NCI-H146 (cell line): ENCODE data around the gene ALDH3B2.
"Not testable (repeated sequence)": the region's sequence is repeated elsewhere in the genome, so short reads cannot be mapped to it uniquely, and the experiment has no call there.

Experiments
- DNase-seq: peaks from one replicate; lab custom pipeline; 2025; lab: John Stamatoyannopoulos, UW

Gene ALDH3B2

DNA sequence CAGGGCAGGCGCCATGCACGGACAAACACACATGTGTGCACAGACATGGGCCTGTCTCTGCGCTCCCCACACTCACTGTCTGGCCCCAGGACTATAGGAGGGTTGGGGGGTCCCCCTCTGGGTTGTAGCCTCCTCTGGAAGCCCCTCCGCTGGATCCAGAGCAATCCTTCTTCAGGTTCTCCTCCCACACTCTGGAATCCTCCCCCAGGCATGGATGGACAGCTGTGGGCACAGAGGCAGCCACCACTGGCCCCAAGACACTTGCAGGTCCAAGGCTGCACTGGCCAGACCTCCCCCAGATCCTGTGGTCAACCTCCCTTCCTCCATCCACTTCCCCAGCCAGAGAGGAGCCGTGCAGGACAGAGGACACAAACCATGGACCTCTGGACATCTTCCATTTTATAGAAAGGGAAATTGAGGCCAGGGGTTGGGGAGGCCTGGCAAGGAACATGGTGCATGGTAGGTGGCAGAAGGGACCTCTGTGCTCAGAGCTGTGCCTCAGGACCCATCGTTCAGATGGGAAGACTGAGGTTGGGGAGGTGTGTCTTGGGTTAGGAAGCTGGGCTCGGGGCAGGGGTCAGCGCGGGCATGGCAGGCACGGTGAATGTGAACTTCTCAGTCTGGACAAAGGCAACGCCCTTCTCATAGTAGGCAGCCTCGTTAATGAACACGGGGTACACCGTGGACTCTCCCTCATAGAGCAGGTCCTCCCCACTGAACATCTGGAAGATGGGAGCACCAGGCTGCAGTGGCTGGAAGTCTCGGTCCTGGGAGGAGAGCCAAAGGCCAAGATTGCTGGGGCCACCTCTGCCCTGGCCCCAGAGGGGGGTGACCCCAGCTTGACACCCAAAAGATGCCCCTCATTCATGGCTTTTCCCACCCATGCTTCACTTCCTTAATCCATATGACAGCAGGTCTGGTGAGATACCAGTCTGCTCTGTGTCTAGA, 32.0 kb downstream of the ALDH3B2 start:
- DNase-seq = no peak

DNA sequence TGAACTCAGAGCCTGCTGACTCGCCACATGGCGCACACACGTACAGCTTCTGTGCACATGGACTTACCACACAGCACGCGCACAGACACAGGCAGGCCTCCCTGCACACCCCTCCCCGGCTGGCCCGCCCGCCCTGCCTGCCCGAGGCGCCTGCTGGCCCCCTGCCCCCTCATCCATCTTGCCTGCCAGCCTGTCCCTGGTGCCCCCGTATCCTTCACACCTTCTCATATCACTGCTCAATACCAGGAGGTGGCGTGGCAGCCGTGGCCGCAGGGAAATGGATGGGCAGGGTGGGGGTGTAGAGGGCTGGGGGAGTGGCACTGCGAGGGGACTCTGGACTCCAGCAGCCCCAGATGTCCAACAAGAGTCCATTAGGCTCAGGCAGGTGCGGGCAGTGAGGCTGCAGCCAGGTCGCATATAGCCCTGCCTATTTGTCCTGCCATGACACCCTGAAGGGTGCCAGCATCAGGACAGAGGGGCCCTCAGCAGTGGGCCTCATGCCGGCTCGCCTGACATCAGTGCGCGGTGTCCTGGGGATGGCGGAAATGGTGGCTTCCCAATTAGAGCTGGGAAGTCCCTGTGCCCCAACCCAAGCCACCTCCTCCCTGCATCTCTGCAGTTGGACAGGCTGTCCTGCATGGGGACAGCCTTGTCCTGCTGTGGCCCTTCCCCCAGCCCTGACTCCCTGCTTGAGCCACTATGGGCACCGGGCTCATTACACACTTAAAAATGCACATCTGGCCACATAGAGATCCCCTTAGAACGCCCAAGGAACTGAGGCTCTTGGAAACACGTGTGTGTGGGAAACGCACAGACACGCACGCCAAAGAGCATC, 32.9 kb downstream of the ALDH3B2 start:
- DNase-seq = no peak

DNA sequence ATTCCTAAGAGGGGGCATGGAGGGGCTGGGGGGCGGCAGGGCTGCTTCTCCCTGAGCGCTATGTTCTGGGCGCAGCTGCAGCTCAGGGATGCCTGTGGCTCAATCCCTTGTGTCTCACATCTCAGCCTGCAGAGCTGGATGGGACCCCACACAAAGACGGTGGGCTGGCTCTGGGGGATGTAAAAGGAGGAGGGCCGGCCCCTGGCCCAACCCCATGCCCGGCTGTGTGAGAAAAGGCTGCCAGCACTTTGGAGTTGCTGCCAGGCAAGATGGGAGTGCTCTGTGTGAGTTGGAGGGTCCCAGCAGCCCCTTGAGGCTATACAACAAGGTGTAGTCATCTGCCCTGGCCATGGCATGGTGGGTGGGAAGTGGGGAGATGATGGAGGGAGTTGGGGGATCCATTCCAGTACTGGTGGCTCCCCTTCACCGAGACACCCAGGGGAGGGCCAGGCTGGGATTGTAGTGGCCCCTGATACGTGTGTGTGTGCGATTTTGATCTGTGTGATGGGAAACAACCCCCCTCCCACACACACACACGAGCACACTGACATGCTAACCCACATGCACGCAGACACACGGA, 33.6 kb downstream of the ALDH3B2 start:
- DNase-seq = no peak

DNA sequence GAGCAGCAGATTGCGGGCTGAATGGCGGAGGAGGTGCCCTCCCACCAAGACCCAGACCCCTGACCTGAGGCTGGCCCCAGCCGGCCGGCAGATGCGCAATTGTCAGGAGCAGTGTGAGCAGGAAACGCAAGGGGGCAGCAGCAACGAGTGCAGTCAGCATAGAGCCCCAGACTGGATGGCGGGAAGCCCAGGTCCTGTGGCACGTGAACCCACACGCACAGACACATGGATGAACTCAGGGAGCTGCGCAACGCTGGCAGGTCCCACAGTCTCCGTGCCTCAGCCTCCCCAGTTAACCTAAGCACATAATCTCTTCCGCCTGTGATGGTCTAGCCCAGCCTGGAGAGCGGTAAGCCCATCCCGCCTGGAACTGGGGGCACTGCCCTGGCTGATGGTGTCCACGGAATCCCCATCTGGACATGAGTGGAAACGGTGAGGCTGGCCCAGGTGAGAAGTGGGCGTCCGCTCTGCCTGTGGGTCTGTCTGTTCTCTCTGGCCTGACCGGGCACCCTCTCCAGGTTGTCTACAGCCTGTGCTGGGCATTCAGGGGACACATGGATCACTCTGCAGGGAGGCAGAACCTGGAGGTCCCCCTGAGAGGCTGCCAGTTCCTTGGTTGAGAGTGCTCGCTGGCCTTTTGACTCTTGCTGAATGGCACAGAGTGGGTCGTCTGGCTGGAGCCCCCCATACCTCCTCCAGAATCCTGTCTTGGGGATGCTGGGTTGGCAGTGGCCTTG, 34.2 kb downstream of the ALDH3B2 start:
- DNase-seq = peak; percentile 56

DNA sequence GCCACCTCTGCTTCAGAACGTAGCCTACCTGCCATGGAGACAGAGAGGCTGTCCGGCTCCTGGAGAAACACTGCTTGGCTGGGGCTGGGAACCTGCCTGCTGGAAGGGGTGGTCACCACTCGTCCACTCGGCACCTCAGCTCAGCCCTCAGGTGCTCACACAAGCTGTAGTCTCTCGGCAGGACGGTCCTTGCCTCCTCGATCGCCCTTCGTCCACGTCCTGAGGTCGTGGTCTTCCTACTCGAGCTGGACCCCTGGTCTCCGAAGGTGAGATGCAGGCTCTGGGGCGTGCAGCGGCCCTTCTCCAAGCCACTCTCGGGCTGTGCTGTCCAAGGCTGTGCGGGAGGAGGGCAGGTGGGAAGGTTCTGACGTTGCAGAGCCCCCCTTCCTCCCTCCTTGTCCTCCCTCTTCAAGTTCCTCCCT, 35.0 kb downstream of the ALDH3B2 start, which contains the start of gene TBX10:
TSS of gene TBX10 (minus strand) at position 326 of the 422 bp plus-strand sequence. CDS start at position 35, 291 bp downstream.
- no peak for DNase-seq

DNA sequence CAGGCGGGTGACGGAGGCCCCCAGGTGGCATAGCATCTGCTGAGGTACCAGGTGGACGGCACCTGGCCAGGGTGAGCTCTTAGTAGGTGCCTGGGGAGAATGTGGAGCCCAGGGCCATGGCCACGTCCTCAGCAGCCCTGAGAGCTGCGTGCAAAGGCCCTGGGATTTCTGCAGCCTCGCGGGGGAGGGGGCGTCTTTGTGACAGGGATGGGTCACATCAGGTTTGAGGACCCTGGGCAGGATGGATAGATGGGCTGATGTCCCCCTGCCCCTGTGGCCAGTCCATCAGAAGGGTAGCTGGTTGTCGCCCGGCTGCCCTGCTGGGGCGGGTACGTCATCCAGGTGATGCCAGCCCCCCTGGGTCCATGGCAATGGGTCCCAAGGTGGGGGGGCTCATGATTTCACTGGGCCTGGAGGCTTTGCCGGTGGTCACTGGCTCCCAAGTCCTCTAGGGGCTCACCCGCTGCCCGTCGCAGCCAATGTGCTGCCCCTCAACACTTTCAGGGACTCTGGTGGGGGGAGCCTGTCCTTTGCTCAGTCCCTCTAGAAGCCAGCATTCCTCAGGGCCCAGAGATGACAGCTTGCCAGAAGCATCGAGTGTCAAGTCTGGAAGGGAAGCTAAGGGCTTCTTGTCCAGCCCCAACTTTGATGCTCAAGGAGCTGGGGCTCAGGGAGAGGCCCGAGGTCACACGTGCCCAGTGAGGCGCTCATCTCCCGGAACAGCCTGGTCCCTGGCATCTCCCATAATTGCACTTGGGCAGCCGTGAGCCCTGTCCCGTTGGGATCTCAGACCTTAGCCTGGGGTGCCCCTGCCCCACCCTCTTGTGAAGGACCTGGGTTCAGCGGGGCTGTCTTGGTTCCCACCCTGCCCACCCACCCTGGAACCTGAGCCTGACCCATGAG, 35.6 kb downstream of the ALDH3B2 start:
- DNase-seq = no peak

DNA sequence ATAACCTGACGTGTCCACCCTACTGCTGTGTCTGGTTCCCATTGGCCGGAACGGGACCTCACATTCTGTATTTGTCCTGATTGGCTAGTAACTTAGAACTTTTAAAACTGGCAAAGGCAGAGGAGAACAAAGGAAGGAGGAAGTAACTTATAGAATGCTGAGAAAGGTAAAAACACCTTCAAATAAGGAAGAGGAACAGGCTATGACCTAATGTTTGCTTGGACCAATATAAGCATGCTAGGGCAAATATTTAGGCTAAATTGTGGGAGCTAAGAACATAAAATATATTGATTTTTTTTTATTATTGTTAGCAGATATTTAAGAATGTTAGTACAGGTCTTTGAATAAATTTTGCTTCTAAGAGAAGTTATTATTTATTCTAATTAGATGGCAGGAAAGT, 37.0 kb downstream of the ALDH3B2 start:
- DNase-seq = not testable (repeated sequence)

DNA sequence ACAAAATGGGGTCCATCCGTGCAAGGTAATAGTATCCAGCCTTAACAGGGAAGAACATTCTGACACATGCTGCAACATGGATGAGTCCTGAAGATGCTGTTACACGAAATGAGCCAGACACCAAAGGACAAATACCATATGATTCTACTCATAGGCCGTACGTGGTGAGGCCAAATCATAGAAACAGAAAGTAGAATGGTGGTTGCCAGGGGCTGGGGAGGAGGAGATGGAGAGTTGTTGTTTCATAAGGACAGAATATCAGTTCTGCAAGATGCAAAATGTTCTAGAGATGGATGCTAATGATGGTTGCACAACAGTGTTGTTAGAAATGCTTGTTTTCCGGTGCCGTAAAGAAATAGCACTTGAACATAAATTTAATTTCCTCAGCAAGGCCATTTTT, 37.5 kb downstream of the ALDH3B2 start:
- DNase-seq = no peak

DNA sequence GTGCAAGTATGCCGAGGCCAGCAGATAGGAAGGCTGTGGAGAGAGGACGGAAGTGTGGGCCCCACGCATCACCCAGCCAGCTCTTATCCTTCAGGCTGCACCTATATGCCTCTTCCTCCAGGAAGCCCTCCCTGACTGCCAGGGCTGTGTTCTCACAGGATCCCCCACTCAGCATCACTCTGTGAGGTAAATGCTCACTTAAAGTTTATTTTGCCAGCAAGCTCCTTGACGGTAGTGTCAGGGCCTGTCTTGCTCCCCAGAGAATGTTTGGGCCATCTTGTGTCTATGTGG, 39.2 kb downstream of the ALDH3B2 start:
- DNase-seq = no peak

DNA sequence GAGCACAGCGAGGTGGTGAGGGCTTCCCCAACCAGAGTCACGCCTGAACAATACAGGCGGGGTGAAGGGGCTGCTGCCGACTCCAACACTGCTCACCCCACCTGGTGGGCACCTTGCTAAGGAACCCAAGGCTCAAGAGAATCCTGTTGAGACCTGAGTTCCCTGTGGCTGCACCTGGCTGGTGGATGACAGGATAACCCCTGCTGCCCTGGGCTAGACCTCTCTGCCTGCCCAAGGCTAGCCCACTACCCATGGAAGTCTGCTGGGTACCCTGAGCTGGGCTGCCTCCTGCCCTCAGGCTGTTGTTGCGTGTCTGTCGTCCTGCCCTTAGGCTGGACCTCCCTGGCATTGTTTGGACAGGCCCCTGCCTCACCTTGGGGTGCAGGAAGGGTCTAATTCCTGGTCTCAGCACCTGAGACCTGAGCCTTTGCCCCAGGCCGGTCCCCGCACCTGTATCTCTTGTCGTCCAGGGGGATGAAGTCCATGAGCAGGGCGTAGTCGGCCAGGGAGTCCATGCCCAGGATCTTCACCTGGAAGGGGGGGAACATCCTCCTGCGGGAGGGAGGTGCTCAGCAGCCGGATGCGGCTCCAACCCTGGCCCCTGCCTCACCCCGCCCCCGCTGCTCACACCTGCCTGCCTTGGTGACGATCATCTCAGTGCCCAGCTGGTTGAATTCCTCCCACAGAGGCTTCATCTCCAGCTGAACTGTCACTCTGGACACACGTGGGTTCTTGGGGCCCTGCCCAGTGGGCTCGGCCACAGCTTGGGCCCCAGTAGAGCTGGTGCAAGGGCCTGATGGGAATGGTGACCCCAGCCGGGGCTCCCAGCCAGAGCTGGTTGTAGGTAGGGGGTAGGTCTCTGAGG, 39.8 kb downstream of the ALDH3B2 start:
- peak; percentile 69 for DNase-seq

DNA sequence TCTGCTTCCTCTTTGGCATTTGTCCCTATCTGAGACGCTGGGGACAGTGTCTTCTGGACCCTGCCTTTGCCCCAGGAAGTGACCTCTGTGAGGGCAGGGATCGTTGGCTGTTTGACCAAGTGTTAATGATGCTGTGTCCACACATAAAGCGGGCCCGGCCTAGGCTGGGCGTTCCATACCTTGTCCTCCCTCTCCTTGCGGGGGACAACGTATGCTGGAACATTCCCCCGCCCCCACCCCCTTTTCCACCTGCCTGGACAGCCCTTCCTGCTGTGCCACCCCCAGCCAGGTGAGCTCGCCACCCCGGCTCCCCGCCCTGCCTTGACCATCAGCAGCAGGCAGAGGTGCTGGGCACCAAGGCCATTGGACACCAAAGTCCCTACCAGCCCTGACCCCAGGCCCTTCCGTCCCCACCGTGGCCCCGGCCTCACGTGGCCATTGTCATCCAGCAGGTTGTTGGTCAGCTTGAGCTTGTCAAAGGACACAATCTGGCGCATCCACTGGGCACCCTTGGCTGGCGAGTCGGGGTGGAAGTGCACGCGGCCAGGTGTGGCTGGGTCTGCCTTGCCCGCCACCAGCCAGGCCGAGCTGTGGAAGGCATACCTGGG, 40.6 kb downstream of the ALDH3B2 start:
- DNase-seq = no peak

DNA sequence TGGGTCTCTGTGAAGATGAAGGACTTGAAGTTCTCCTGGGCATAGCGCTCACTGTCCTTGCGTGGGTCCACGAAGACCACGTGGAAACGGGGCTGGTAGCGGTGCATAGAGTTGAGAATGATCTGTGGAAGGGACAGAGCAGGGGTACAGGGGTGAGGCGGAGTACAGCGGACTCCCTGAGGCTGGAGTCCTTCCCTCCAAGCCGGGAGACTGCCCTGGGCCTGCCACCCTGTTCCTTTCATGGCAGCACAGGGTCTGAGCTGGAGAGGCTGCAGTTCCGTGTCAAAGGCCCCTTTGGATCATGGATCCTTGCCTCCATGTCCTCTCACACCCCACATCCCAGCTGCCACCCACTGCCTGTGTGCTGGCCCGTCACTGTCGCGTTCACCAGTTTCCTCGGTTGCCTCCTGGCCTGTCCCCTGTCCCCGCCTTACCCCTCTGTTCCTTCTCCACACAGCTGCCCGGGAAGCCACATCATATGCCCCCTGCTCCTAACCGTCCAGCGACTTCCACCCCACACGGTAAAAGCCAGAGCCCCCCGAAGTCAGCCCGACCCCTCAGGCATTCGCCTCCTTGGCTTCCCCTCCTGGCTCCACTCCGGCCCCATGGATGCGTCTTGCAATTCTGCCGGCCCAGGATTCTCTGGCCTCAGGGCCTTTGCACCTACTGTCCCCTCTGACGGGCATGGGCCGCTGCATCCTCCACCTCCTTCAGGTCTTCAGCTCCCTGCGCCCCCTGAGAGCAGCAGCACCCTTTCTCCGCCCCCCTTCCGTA, 41.3 kb downstream of the ALDH3B2 start:
- no peak for DNase-seq

DNA sequence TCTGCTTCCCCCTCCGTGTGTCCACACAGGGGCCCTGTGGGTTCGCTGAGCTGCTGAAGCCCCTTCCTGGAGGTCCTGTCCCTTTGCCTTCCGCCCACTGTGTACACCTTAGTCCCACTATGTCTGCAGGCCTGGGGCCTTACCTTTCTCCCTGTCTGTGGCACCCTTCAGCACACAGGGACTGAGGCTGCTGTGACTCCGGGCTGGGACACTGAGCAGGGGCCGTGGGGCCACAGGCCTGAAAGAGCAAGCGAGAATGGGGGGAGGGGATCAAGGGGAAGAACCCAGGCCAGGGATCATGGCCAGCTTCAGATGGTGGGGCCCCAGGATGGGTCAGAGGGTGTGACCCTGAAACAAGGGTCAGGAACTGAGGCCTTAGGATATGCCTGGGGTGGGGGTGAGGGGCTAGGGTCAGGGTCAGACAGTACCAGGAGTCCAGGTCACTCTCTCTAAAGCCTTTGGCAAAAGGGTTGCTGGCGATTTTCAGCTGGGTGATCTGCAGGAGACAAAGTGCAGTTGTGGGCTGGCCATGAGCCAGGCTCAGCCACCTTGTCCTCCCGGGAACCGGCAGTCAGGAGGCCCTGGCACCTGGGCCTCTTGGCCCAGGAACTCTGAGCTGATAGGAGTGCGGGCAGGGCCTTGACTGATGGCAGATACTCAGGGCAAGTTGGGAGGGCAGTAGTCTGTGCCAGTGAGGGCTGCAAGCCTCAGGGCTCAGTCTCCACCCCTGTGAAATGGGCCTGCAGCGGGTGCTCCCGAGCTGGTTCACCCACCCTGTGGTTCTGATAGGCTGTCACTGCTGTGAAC, 42.0 kb downstream of the ALDH3B2 start:
- DNase-seq = no peak

DNA sequence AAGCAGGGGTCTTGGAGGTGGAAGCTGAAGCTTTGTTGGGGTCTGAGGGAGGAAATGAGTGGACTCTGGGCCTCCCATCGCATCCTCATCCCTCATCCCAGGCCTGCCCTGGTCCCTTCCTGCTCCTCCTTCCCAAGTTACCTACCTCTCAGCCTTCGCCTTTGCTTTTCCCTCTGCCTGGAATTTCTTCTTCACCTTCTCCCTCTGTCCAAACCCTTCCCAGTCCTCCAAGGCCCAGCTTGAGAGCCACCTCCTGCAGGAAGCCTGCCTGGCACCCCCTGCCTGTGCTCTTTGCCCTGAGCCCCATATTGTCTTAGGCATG, 42.6 kb downstream of the ALDH3B2 start:
- no peak for DNase-seq

DNA sequence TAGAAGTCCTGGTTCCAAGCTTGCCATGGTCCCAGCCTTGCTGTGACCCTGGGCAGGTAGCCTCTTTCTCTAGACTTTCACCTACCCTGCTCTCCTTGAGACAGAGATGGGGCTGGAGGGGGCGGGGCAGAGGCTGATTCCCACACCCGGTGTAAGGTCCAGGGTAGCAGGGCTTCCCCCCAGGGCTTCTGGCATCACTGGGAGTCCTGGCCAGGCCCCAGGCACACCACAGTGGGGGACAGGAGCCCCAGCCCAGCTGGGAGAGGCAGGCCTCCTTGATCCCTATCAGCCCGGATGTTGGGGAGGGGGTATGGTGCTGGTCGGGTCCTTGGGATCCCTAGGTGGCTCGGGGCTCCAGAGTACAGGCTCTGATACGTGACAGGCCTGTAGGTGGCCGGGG, 43.0 kb downstream of the ALDH3B2 start:
- no peak for DNase-seq

DNA sequence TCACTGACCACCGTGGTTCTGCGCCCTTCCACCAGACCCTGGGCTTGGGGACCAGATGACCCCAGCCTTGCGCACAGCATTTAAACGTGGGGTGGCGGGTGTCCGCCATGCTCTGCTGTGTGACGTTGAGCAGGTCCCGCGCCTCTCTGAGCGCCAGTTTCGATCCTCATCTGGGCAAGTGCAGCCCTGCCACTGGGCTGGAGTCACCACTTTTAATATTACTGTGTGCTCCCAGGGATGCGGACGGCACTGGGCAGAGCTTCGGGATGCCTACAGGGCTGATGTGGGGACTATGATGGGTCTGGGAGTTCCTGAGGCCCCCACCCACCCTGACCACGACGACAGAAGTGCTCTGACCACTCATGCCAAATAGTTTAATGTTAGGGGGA, 43.5 kb downstream of the ALDH3B2 start:
- DNase-seq = no peak

DNA sequence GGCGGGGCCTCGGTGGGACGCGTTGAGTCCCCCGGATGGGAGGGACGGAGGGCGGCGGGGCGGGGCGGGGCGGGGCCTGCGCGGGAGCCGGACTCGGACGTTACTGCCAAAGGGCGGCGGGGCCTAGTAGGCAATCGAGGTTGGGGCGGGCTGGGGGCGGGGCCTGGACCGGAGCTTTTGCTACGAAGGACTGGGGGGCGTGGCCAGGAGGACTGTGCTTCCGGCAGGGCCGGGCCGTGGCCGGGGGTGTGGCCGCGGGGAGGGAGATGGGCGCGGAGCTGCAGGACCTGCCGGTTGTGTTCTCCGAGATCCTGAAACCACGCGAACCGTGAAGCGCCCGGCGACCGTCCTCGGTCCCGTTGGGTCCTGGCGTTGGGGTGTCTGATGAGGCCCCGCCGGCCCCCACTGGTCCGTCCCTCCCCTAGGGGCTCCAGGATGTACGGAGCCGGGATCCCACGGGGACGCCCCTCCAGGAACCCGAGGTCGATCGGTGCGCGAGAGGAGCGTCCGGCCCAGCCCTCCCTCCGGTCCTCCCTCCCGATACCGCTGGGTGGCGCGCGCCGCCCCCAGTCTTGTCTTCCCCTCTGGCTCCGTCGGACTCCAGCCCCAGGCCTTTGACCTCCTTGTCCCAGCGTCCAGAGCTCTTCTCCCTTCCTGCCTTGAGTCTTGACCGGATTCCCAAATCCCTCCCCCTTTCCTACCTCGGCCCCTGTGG, 44.0 kb downstream of the ALDH3B2 start:
- peak; percentile 100 for DNase-seq
